KBM-7 (cell line): ENCODE measurements around the gene DMXL1.
"Not testable (repeated sequence)": the region's sequence is repeated elsewhere in the genome, so short reads cannot be mapped to it uniquely, and the experiment has no call there.

Experiments used
- DNase-seq: peaks from one replicate; pipeline ENCODE4 v3.0.0-alpha.2; 2015
- in situ Hi-C: fragments of 300-500 bp; cut with MboI; formaldehyde crosslinking; loops from 2 replicates; pipeline ENCODE4 v1.14.3; 2020; ENCODE audit warnings: low sequenced_read_pairs, low pct_unique_long_range_greater_than_20kb, mixed read lengths

Gene DMXL1

GRCh38 chr5:119178435-119178834 lies 107.5 kb downstream of the DMXL1 start:
- DNase-seq = no peak
- in situ Hi-C loops = no loop called here

- no peak for DNase-seq
- in situ Hi-C loops = no loop called here
These were observed 109.2 kb downstream of the DMXL1 start for GRCh38 chr5:119179857-119180641.

- in situ Hi-C loops = not testable (repeated sequence)
- peak; percentile 5 for DNase-seq
These were observed 114.6 kb downstream of the DMXL1 start for GRCh38 chr5:119185512-119185911.

- in situ Hi-C loops = no loop called here
These were observed 117.1 kb downstream of the DMXL1 start for GRCh38 chr5:119187776-119188529.

GRCh38 chr5:119190470-119191095 lies 119.7 kb downstream of the DMXL1 start:
- DNase-seq = no peak
- in situ Hi-C loops = no loop called here

More at GRCh38 chr5:119187776-119188529, 117.1 kb downstream of the DMXL1 start:
- DNase-seq = no peak

- in situ Hi-C loops = no loop called here
- no peak for DNase-seq
These were observed 121.1 kb downstream of the DMXL1 start for GRCh38 chr5:119191944-119192343.

- in situ Hi-C loops = no loop called here
- DNase-seq = peak; percentile 30
These were observed 129.9 kb downstream of the DMXL1 start for GRCh38 chr5:119200795-119201194.

GRCh38 chr5:119207105-119207504 lies 136.2 kb downstream of the DMXL1 start:
- in situ Hi-C loops = no loop called here

GRCh38 chr5:119212026-119212425 lies 141.1 kb downstream of the DMXL1 start:
- DNase-seq = no peak
- in situ Hi-C loops = no loop called here

More at GRCh38 chr5:119207105-119207504, 136.2 kb downstream of the DMXL1 start:
- no peak for DNase-seq

- in situ Hi-C loops = no loop called here
- no peak for DNase-seq
These were observed 141.8 kb downstream of the DMXL1 start for GRCh38 chr5:119212676-119213075.

GRCh38 chr5:119217183-119217582 lies 146.3 kb downstream of the DMXL1 start:
- in situ Hi-C loops = no loop called here
- no peak for DNase-seq

GRCh38 chr5:119218830-119219782 lies 148.2 kb downstream of the DMXL1 start:
- in situ Hi-C loops = no loop called here
- DNase-seq = no peak

- no peak for DNase-seq
- in situ Hi-C loops = no loop called here
These were observed 149.8 kb downstream of the DMXL1 start for GRCh38 chr5:119220576-119221197.

- in situ Hi-C loops = no loop called here
- no peak for DNase-seq
These were observed 150.4 kb downstream of the DMXL1 start for GRCh38 chr5:119221330-119221729.

GRCh38 chr5:119229950-119230349 lies 159.1 kb downstream of the DMXL1 start:
- DNase-seq = no peak
- in situ Hi-C loops = no loop called here

- in situ Hi-C loops = no loop called here
- no peak for DNase-seq
These were observed 167.6 kb downstream of the DMXL1 start for GRCh38 chr5:119238265-119239118.

- in situ Hi-C loops = no loop called here
- no peak for DNase-seq
These were observed 168.2 kb downstream of the DMXL1 start for GRCh38 chr5:119239119-119239417.

GRCh38 chr5:119239826-119240225 lies 168.9 kb downstream of the DMXL1 start:
- in situ Hi-C loops = not testable (repeated sequence)

More at GRCh38 chr5:119239826-119240225, 168.9 kb downstream of the DMXL1 start:
- DNase-seq = not testable (repeated sequence)
